Hepatocyte (in vitro differentiated cells): ENCODE results near the gene MRGPRD. TPM values are rescaled to one million over a fixed set of nuclear protein-coding genes. Genes with fewer than 3 reads are reported as not detected.
A peak's percentile ranks its signal among the peaks of the same experiment; 100 is the strongest.

Source experiments
- DNase-seq: peaks from one replicate; pipeline ENCODE4 v3.0.0-alpha.2; 2016; ENCODE audit warnings: low spot score
- H2AFZ ChIP-seq: fragments of 200-600 bp; sonication (generic); 2 replicates; pipeline ENCODE4 v1.6.0; 2016; ENCODE audit warnings: antibody characterized with exemption, mild to moderate bottlenecking
- H3K27ac ChIP-seq: fragments of 200-600 bp; sonication (generic); 2 replicates; pipeline ENCODE4 v1.5.1; 2016; ENCODE audit warnings: mild to moderate bottlenecking
- H3K27me3 ChIP-seq: fragments of 200-600 bp; sonication (generic); 2 replicates; pipeline ENCODE4 v1.6.1; 2016
- H3K36me3 ChIP-seq: fragments of 200-600 bp; sonication (generic); replicated peaks from 2 replicates; pipeline ENCODE4 v1.5.1; 2016; ENCODE audit warnings: low read depth; ENCODE audit not compliant: insufficient read depth
- H3K4me1 ChIP-seq: fragments of 200-600 bp; sonication (generic); 2 replicates; pipeline ENCODE4 v1.5.1; 2016; ENCODE audit warnings: mild to moderate bottlenecking, moderate library complexity; ENCODE audit not compliant: insufficient read depth
- H3K4me2 ChIP-seq: fragments of 200-600 bp; sonication (generic); 2 replicates; pipeline ENCODE4 v1.6.0; 2016
- H3K4me3 ChIP-seq: fragments of 200-600 bp; sonication (generic); 2 replicates; pipeline ENCODE4 v1.5.1; 2016; ENCODE audit warnings: mild to moderate bottlenecking
- H3K79me2 ChIP-seq: fragments of 200-600 bp; sonication (generic); 2 replicates; pipeline ENCODE4 v1.6.0; 2017; ENCODE audit warnings: mild to moderate bottlenecking
- H3K9me2 ChIP-seq: fragments of 200-600 bp; sonication (generic); replicated peaks from 2 replicates; pipeline ENCODE4 v1.6.0; 2017; ENCODE audit warnings: mild to moderate bottlenecking; ENCODE audit not compliant: insufficient read depth
- H3K9me3 ChIP-seq: fragments of 200-600 bp; sonication (generic); 2 replicates; pipeline ENCODE4 v1.5.1; 2016; ENCODE audit warnings: low read depth, mild to moderate bottlenecking
- H4K20me1 ChIP-seq: fragments of 200-600 bp; sonication (generic); 2 replicates; pipeline ENCODE4 v1.6.0; 2016; ENCODE audit warnings: mild to moderate bottlenecking; ENCODE audit not compliant: insufficient read depth, poor library complexity, severe bottlenecking
- CTCF ChIP-seq: fragments of 200-600 bp; sonication (generic); IDR thresholded peaks from 2 replicates; pipeline ENCODE4 v1.5.1; 2016; ENCODE audit warnings: antibody characterized with exemption, mild to moderate bottlenecking; ENCODE audit not compliant: poor library complexity
- EZH2 ChIP-seq: fragments of 200-600 bp; sonication (generic); IDR thresholded peaks from 2 replicates; pipeline ENCODE4 v1.6.1; 2016; ENCODE audit warnings: antibody characterized with exemption, mild to moderate bottlenecking, borderline replicate concordance
- EZH2phosphoT487 ChIP-seq: fragments of 200-600 bp; sonication (generic); IDR thresholded peaks from one replicate; pipeline ENCODE4 v1.6.1; 2018; ENCODE audit warnings: antibody characterized with exemption, mild to moderate bottlenecking, low read depth, moderate library complexity; ENCODE audit not compliant: unreplicated experiment, severe bottlenecking
- WGBS: methylation state at CpG from one replicate; pipeline ENCODE4 v1.1.6; 2016; ENCODE audit warnings: low lambda C conversion rate; ENCODE audit errors: missing lambda C conversion rate; 5-methylcytosine and 5-hydroxymethylcytosine counted together
- polyA plus RNA-seq: library from polyadenylated mRNA; unstranded; fragments of >200 nt; fragmentation: Nextera tagmentation; extraction: Ambion mirVana; gene quantifications from 2 replicates; pipeline ENCODE4 v1.2.1, GENCODE V29; 2016
- total RNA-seq: library from RNA; depleted of rRNA; stranded (reverse); fragments of >200 nt; gene quantifications from 2 replicates; pipeline ENCODE4 v1.2.3, GENCODE V29; 2014

Gene MRGPRD
- total and polyA plus RNA-seq, 2 experiments from 2014 or later: not detected

- H3K9me3 ChIP-seq: no peaks in the 10 kb centered on the region
- H3K36me3 ChIP-seq: no peaks in the 10 kb centered on the region
- no peaks in the 10 kb centered on the region for H3K79me2 ChIP-seq
- no peak overlapping the region for H2AFZ ChIP-seq
- H3K27me3 ChIP-seq: no peaks in the 10 kb centered on the region
- no peaks in the 10 kb centered on the region for H3K4me1 ChIP-seq
- H4K20me1 ChIP-seq: no peaks in the 10 kb centered on the region
- no peak overlapping the region for H3K27ac ChIP-seq
- no peak overlapping the region for H3K4me3 ChIP-seq
- DNase-seq: no peak
- TF ChIP-seq CTCF: no peak
- TF ChIP-seq EZH2: no peak
- no peak for TF ChIP-seq EZH2phosphoT487
- no peak overlapping the region for H3K4me2 ChIP-seq
- H3K9me2 ChIP-seq: no peaks in the 10 kb centered on the region
- WGBS: 88% methylated on average over 2 of the region's 2 CpGs
Observed at GRCh38 chr11:68982134-68982533, 1.3 kb upstream of the MRGPRD start.

GRCh38 chr11:68979931-68980775 is 633 bp downstream of the MRGPRD start:
- no peaks in the 10 kb centered on the region for H3K9me3 ChIP-seq
- H3K4me3 ChIP-seq: no peak overlapping the region
- no peaks in the 10 kb centered on the region for H4K20me1 ChIP-seq
- DNase-seq: peak; percentile 1
- no peaks in the 10 kb centered on the region for H3K27me3 ChIP-seq
- H3K9me2 ChIP-seq: no peaks in the 10 kb centered on the region
- H3K79me2 ChIP-seq: no peaks in the 10 kb centered on the region
- H3K27ac ChIP-seq: no peak overlapping the region
- H3K4me1 ChIP-seq: no peaks in the 10 kb centered on the region
- TF ChIP-seq CTCF (no peak), EZH2 (no peak), EZH2phosphoT487 (no peak)
- no peak overlapping the region for H2AFZ ChIP-seq
- H3K4me2 ChIP-seq: no peak overlapping the region
- H3K36me3 ChIP-seq: no peaks in the 10 kb centered on the region
- 93% methylated on average over 33 of the region's 33 CpGs for WGBS

DNA sequence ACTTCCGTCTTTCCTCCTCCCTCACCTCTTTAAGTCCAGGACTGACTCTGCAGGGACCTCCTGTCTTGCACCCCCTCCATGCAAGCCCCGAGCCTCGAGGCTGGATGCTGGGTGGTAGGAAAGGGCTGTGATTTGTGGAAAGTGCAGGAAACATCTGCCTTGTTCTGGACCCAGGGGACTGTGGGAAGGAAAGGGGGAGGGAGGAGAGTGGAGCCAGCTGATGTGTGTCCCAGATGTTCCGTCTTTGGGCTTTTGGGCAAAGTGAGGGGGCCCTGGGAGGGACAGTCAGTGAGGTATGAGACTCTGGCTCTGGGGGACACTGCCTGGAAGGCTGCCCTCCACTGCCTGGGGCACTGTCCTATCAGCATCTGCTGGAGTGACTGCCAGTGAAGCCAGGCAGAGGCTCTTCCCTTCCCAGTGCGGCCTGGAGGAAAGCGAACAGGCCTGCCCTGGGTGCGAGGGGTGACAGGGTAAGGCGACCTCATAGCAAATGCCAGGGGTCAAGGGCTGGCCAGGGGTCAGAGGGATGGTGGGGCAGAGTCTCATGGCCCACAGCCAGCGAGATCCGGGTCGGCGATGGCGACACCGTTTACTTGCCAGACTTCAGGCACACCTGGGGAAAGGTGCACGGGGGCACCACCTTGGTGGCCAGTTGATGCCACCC is 1.7 kb downstream of the MRGPRD start:
- DNase-seq: peak; percentile 4
- Histone ChIP-seq H3K4me1 (no peaks in the 10 kb centered on the region), H3K9me3 (no peaks in the 10 kb centered on the region), H3K36me3 (no peaks in the 10 kb centered on the region), H3K27ac (no peak overlapping the region), H3K79me2 (no peaks in the 10 kb centered on the region), H3K4me3 (no peak overlapping the region), H2AFZ (no peak overlapping the region), H3K4me2 (no peak overlapping the region), H3K9me2 (no peaks in the 10 kb centered on the region), H4K20me1 (no peaks in the 10 kb centered on the region), H3K27me3 (no peaks in the 10 kb centered on the region)
- TF ChIP-seq CTCF (no peak), EZH2phosphoT487 (no peak), EZH2 (no peak)
- WGBS: 80% methylated on average over 15 of the region's 15 CpGs
